Endothelial cell (in vitro differentiated cells): Measurements from ENCODE around the gene TLX3. TPM values are rescaled to one million over a fixed set of nuclear protein-coding genes. Genes with fewer than 3 reads are reported as not detected.

Source experiments
- DNase-seq: peaks from one replicate; pipeline ENCODE4 v3.0.0; 2021; ENCODE audit warnings: low spot score
- H3K27ac Mint-ChIP-seq: one replicate; pipeline ENCODE4 v1.8.0; 2021; ENCODE audit warnings: mixed read lengths, inconsistent platforms; ENCODE audit not compliant: unreplicated experiment
- H3K27me3 Mint-ChIP-seq: one replicate; pipeline ENCODE4 v1.8.0; 2021; ENCODE audit warnings: mild to moderate bottlenecking, moderate library complexity, mixed read lengths, inconsistent platforms; ENCODE audit not compliant: unreplicated experiment
- H3K36me3 Mint-ChIP-seq: one replicate; pipeline ENCODE4 v1.8.0; 2021; ENCODE audit warnings: mild to moderate bottlenecking, low read depth, mixed read lengths, inconsistent platforms; ENCODE audit not compliant: unreplicated experiment
- H3K4me1 Mint-ChIP-seq: one replicate; pipeline ENCODE4 v1.8.0; 2021; ENCODE audit warnings: mild to moderate bottlenecking, mixed read lengths, inconsistent platforms; ENCODE audit not compliant: unreplicated experiment
- H3K4me3 Mint-ChIP-seq: one replicate; pipeline ENCODE4 v1.8.0; 2021; ENCODE audit warnings: mild to moderate bottlenecking, mixed read lengths, inconsistent platforms; ENCODE audit not compliant: unreplicated experiment
- H3K9me3 Mint-ChIP-seq: one replicate; pipeline ENCODE4 v1.8.0; 2021; ENCODE audit warnings: mixed read lengths, inconsistent platforms; ENCODE audit not compliant: unreplicated experiment
- CTCF ChIP-seq: fragments of 200-600 bp; sonication (generic); IDR thresholded peaks from one replicate; pipeline ENCODE4 v1.5.0; 2021; ENCODE audit warnings: antibody characterized with exemption; ENCODE audit not compliant: unreplicated experiment
- long read RNA-seq: library from polyadenylated mRNA; unstranded; transcript quantifications from one replicate; pipeline ENCODE4 v2.0.0, GENCODE V29; 2020; ENCODE audit not compliant: unreplicated experiment
- total RNA-seq: library from RNA; stranded (reverse); fragmentation: NEBNext Ultra II Directional; extraction: Animal tissue kit (Norgen Biotek cat#: 25700); gene quantifications from one replicate; pipeline ENCODE4 v1.2.1, GENCODE V29; 2021; ENCODE audit not compliant: unreplicated experiment

TLX3 gene
- 0.23 TPM for total RNA-seq
- long read RNA-seq: 0 reads

GRCh38 chr5:171308453-171309275 lies at the start of gene TLX3:
Gene TLX3, plus strand, starts transcription at chr5:171309248. Its CDS starts 118 bp downstream, at chr5:171309366.
- peaks cover 24% of the 10 kb centered on the region for H3K4me1 Mint-ChIP-seq
- DNase-seq: no peak
- no peak within 1 kb of the TSS for H3K27ac Mint-ChIP-seq
- no peaks in the 10 kb centered on the region for H3K9me3 Mint-ChIP-seq
- H3K4me3 Mint-ChIP-seq: peak within 1 kb of the TSS; percentile 85
- no peak for TF ChIP-seq CTCF
- peaks cover 38% of the 10 kb centered on the region for H3K27me3 Mint-ChIP-seq
- peaks cover 11% of the 10 kb centered on the region for H3K36me3 Mint-ChIP-seq

- H3K27me3 Mint-ChIP-seq: no peaks in the 10 kb centered on the region
- H3K9me3 Mint-ChIP-seq: no peaks in the 10 kb centered on the region
These were observed 47.7 kb upstream of the TLX3 start for GRCh38 chr5:171261361-171261760.

GRCh38 chr5:171261904-171262303 lies 47.1 kb upstream of the TLX3 start:
- H3K27me3 Mint-ChIP-seq: no peaks in the 10 kb centered on the region
- no peaks in the 10 kb centered on the region for H3K9me3 Mint-ChIP-seq
- no peaks in the 10 kb centered on the region for H3K4me1 Mint-ChIP-seq
- no peak overlapping the region for H3K4me3 Mint-ChIP-seq
- no peaks in the 10 kb centered on the region for H3K36me3 Mint-ChIP-seq
- DNase-seq: no peak
- no peak for TF ChIP-seq CTCF
- no peak overlapping the region for H3K27ac Mint-ChIP-seq

More at GRCh38 chr5:171261361-171261760, 47.7 kb upstream of the TLX3 start:
- no peak for TF ChIP-seq CTCF
- Mint-ChIP-seq H3K4me1 (no peaks in the 10 kb centered on the region), H3K4me3 (no peak overlapping the region), H3K36me3 (no peaks in the 10 kb centered on the region), H3K27ac (no peak overlapping the region)
- no peak for DNase-seq

GRCh38 chr5:171263181-171263580 lies 45.9 kb upstream of the TLX3 start:
- Mint-ChIP-seq H3K27me3 (no peaks in the 10 kb centered on the region), H3K4me3 (no peak overlapping the region), H3K27ac (no peak overlapping the region), H3K9me3 (no peaks in the 10 kb centered on the region), H3K36me3 (no peaks in the 10 kb centered on the region), H3K4me1 (no peaks in the 10 kb centered on the region)
- DNase-seq: no peak
- no peak for TF ChIP-seq CTCF

- no peaks in the 10 kb centered on the region for H3K9me3 Mint-ChIP-seq
- H3K27ac Mint-ChIP-seq: no peak overlapping the region
These were observed 44.2 kb upstream of the TLX3 start for GRCh38 chr5:171264843-171265242.

More at GRCh38 chr5:171264843-171265242, 44.2 kb upstream of the TLX3 start:
- no peak overlapping the region for H3K4me3 Mint-ChIP-seq
- H3K27me3 Mint-ChIP-seq: no peaks in the 10 kb centered on the region
- no peak for DNase-seq
- TF ChIP-seq CTCF: no peak
- H3K4me1 Mint-ChIP-seq: no peaks in the 10 kb centered on the region
- no peaks in the 10 kb centered on the region for H3K36me3 Mint-ChIP-seq
